ENCODE measurements around the gene LCP1.

The LCP1 gene

GRCh38 chr13:46101484-46102254 lies 80.3 kb downstream of the LCP1 start:
- TF ChIP-seq GATA1 (IDR thresholded peaks at IDR 0.05; ENCODE audit: low read depth, low read length): no peak
- TF ChIP-seq POLR2A (IDR thresholded peaks at IDR 0.05; ENCODE audit: low read length): no peak
- no peak for DNase-seq

GRCh38 chr13:46101002-46101401 lies 81.0 kb downstream of the LCP1 start:
- TF ChIP-seq GATA1 (IDR thresholded peaks at IDR 0.05; ENCODE audit: low read depth, low read length) (no peak), POLR2A (IDR thresholded peaks at IDR 0.05; ENCODE audit: low read length) (no peak)

GRCh38 chr13:46100191-46100815 lies 81.7 kb downstream of the LCP1 start:
- TF ChIP-seq POLR2A (IDR thresholded peaks at IDR 0.05; ENCODE audit: low read length): no peak
- no peak for TF ChIP-seq GATA1 (IDR thresholded peaks at IDR 0.05; ENCODE audit: low read depth, low read length)
- DNase-seq: peak; percentile 20 to 66

More at GRCh38 chr13:46101002-46101401, 81.0 kb downstream of the LCP1 start:
- no peak for DNase-seq

DNA sequence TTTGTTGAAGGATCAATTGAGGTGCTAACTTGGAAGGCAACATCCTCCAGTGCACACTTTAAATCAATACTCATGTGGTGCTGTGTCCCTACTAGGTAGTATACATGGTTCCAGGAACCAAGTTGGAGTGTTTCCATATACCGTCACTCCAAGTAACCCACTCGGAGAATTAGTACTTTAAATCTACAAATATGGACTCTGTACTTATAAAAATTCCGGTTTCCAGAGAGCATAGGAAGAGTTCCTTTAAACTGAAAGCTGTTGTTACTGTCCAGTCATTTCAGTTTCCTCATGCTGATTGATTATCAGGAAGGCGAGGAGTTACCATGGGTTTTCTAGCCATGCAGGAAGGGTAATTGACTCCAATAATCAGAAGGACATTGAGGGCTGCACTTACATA lies 84.3 kb downstream of the LCP1 start:
- DNase-seq: no peak
- TF ChIP-seq GATA1 (IDR thresholded peaks at IDR 0.05; ENCODE audit: low read depth, low read length) (no peak), POLR2A (IDR thresholded peaks at IDR 0.05; ENCODE audit: low read length) (no peak)

- no peak for TF ChIP-seq POLR2A (IDR thresholded peaks at IDR 0.05; ENCODE audit: low read length)
- TF ChIP-seq GATA1 (IDR thresholded peaks at IDR 0.05; ENCODE audit: low read depth, low read length): no peak
- DNase-seq: no peak
Observed at GRCh38 chr13:46097015-46097414, 85.0 kb downstream of the LCP1 start.

GRCh38 chr13:46094478-46094877 lies 87.5 kb downstream of the LCP1 start:
- no peak for DNase-seq
- no peak for TF ChIP-seq GATA1 (IDR thresholded peaks at IDR 0.05; ENCODE audit: low read depth, low read length)
- TF ChIP-seq POLR2A (IDR thresholded peaks at IDR 0.05; ENCODE audit: low read length): no peak

DNA sequence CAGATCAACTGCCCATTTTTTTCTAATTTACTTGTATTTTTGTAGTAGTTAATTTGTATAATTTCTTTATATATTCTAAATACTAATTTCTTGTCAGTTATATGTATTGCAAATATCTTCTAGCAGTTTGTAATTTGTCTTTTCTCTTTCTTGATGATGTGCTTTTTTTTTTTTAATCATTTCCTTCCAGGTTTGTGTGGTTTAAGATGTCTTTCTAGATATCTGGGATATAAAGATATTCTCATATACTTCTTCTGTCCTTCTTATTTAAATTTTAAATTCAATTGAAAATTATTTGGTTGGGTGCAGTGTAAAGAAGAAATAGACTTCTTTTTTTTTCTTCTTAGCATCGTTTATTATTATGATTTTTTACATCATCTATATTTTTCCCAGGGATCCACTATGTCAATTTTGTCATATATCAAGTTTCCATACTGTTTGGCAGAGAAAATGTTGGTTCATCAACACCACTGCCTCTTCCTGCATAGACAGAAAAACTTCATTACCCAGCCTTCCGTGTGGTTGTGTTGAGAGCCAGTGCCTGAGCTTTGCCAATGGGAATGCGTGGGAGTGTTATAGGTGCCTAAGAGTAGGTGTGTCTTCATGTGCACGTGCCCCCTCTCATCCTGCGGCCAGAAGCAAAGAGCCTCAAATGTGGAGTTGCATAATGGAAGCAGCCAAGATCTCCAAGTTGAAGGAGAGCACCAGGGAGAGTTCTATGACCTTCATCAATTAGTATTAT lies 93.0 kb downstream of the LCP1 start:
- DNase-seq: peak in 1 of 2 experiments; percentile 11
- TF ChIP-seq GATA1 (IDR thresholded peaks at IDR 0.05; ENCODE audit: low read depth, low read length) (no peak), POLR2A (IDR thresholded peaks at IDR 0.05; ENCODE audit: low read length) (no peak)

DNA sequence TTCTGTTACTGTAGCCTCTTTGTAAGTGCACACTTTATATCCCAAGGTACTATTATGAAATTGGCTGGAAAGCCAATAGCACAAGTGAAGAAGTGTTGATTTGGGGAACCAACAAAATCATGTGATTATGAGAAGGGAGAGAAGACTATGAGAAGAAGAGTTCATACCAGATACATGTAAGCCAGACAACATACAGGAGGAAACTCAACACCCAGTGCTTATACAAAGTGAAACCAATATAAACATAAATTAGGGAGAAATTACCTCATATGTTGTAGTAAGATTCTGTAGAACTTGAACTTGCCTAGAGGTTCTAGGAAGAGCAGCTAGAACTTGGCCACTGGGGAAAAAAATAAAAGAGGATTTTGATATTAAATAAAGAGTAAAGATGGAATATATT lies 94.5 kb downstream of the LCP1 start:
- DNase-seq: no peak
- TF ChIP-seq GATA1 (IDR thresholded peaks at IDR 0.05; ENCODE audit: low read depth, low read length) (no peak), POLR2A (IDR thresholded peaks at IDR 0.05; ENCODE audit: low read length) (no peak)

GRCh38 chr13:46086985-46087384 lies 95.0 kb downstream of the LCP1 start:
- TF ChIP-seq POLR2A (IDR thresholded peaks at IDR 0.05; ENCODE audit: low read length): no peak
- no peak for TF ChIP-seq GATA1 (IDR thresholded peaks at IDR 0.05; ENCODE audit: low read depth, low read length)
- DNase-seq: no peak

- TF ChIP-seq POLR2A (IDR thresholded peaks at IDR 0.05; ENCODE audit: low read length) (no peak), GATA1 (IDR thresholded peaks at IDR 0.05; ENCODE audit: low read depth, low read length) (no peak)
Observed at GRCh38 chr13:46086421-46086922, 95.5 kb downstream of the LCP1 start.

DNA sequence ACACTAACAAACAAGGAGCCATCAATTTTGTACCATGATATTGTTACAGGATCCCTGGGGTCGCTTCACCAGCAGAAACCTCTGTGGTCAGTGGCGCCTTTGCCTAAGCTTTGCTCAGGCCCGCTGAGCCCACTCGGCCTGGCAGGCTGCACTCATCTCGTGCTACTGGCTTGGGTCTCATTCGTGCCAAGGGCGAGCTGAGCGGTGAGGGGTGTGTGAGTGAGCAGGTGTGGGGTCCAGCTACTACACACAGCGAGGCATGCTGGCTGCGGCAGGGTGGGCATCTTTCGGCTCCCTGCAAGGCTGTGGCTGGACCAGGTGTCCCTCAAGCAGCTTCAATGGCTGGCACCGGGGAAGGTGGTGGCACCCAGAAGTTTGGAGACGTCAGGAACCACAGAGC lies 96.2 kb downstream of the LCP1 start:
- no peak for TF ChIP-seq POLR2A (IDR thresholded peaks at IDR 0.05; ENCODE audit: low read length)
- no peak for TF ChIP-seq GATA1 (IDR thresholded peaks at IDR 0.05; ENCODE audit: low read depth, low read length)
- DNase-seq: no peak

More at GRCh38 chr13:46086421-46086922, 95.5 kb downstream of the LCP1 start:
- DNase-seq: no peak

DNA sequence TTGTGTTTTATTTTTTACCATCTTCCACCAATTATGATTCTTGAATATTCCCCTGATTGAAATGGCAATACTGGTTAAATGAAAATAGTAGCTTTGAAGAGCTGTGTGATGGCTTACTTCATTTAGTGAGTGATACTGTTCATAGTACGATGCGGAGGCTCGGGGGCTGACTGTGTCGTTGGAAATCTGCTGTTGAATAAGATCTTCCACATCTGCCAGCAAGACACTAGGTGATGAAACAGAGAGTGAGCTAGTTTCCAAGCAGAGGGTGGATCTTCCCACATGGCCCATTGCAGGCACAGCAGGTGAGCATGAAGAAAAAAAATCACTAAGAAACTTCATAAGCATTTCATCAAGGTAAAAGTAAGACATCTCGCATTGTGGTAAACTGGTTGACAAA lies 99.7 kb downstream of the LCP1 start:
- TF ChIP-seq GATA1 (IDR thresholded peaks at IDR 0.05; ENCODE audit: low read depth, low read length): no peak
- no peak for TF ChIP-seq POLR2A (IDR thresholded peaks at IDR 0.05; ENCODE audit: low read length)
- no peak for DNase-seq

GRCh38 chr13:46079770-46080169 lies 102.2 kb downstream of the LCP1 start:
- TF ChIP-seq GATA1 (IDR thresholded peaks at IDR 0.05; ENCODE audit: low read depth, low read length) (no peak), POLR2A (IDR thresholded peaks at IDR 0.05; ENCODE audit: low read length) (no peak)
- DNase-seq: no peak

GRCh38 chr13:46077265-46077664 lies 104.7 kb downstream of the LCP1 start:
- no peak for TF ChIP-seq GATA1 (IDR thresholded peaks at IDR 0.05; ENCODE audit: low read depth, low read length)
- no peak for TF ChIP-seq POLR2A (IDR thresholded peaks at IDR 0.05; ENCODE audit: low read length)
- DNase-seq: no peak

Data from erythroblast (primary cell).